ENCODE results near the gene IL17RD.
"Not testable (repeated sequence)": the region's sequence is repeated elsewhere in the genome, so short reads cannot be mapped to it uniquely, and the experiment has no call there.

Gene IL17RD

DNA sequence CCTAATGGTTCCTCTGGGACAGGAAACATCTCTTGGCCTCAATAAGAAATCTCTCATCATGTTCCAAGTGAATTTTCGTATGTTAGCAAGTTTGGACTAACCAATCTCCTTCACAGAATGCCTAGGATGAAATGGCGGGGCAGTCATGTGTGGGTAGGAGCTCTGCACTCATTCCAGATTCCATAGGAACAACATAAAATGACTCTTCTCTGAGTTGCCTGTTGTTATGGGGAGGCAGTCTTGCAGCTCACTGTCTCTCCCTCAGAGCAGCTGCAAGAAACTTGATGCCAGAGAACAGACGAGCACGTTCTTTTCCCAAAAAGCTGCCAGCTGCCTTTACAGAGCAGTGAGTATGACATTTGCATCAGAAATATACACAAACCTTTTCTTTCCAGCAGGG is 70.6 kb downstream of the IL17RD start:
- in situ Hi-C loops (cut with MboI; ENCODE audit: low sequenced_read_pairs): no loop called here

DNA sequence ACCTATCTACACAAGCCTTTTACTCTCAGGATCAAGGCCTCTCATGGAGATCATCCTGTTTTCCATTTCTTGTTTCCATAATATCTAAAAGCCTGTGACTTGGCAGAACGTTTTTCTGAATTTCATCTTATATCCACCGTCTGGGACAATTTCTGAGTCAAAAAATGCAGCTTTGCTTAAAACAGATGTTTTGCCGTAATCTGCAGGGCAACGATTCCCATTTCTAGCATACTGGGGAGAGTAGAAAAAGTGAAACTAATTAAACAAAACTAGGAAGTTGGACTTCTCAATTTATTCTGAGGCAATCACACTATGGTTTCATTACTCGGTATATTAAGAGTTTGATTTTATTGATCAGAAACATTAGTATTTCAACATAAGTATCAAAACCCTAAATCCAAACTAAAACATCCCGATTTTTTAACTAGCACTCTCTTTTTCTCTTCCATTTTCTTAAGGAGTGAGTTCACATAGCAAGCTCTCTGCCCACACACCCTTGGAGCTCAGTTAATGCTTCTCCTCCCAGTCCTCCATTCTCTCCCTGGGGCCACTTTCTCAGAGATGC is 71.1 kb downstream of the IL17RD start:
- in situ Hi-C loops (cut with MboI; ENCODE audit: low sequenced_read_pairs): no loop called here

DNA sequence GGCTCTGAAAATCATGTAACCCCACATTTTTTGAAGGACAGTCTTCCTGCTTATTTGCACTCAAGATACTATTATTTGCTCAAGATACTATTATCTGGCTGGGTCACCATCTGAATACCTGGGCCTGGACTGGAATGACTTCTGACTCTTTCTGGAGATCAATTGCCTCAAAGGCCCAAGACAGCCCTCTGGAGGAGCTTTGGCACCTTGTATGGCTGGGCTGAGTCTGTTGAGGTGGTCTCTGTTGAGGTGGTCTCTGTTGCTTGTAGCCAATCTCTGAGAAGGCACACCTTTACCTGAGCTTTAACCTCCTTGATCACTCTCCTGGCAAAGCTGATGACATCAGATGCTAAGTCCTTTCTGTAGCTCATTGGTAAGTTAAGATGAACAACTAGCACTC is 71.7 kb downstream of the IL17RD start:
- in situ Hi-C loops (cut with MboI; ENCODE audit: low sequenced_read_pairs): no loop called here

DNA sequence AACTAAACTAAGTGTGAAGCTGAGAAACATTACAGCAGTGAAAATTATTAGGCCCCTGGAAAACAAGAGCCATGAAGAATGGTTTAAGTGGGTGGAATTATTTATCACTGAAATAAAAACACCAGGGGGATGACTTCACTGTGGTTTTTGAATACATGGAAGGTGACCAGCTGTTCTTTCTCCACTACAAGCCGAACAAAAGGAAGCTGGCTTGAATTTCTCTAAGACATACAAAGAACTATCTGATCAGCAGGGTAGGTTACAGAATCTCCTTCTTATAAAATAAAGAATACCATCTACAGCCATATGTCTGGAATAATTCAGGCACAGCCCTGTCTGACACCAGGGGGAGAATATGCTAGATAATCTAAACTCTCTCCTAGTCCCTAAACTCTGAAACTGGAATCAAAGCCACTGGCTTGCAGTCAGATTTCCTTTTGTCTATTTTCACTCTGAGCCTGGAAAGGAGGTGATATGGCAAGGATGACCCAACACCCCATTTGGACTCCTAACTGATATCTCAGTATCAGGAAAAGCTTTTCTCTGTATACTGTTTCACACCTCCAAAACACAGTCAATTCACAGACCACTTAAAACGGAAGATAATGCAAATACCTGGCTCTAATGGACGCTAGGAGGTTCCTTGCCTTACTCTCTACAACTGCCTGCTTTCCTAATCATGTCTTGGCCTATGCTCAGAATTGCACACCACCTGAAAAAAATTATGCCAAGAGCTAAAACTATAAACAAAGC is 73.5 kb downstream of the IL17RD start:
- in situ Hi-C loops (cut with MboI; ENCODE audit: low sequenced_read_pairs): no loop called here

DNA sequence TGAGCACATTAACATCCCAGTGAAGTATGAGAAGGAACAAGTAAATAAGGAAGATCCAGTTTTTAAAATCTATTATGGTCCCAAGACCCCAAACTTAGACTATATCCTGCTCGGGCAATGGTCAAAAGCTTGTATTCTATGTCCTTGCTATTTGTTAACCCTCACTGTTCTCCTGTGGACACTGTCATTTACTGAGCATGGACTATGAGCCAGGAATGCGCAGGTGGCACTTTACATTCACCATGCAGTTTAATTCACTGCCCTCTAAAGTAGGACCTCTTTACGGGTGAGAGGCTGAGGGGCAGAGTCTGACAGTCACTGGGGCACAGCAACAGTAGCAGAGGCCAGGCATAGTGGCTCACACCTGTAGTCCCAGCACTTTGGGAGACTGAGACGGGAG is 76.1 kb downstream of the IL17RD start:
- in situ Hi-C loops (cut with MboI; ENCODE audit: low sequenced_read_pairs): no loop called here

DNA sequence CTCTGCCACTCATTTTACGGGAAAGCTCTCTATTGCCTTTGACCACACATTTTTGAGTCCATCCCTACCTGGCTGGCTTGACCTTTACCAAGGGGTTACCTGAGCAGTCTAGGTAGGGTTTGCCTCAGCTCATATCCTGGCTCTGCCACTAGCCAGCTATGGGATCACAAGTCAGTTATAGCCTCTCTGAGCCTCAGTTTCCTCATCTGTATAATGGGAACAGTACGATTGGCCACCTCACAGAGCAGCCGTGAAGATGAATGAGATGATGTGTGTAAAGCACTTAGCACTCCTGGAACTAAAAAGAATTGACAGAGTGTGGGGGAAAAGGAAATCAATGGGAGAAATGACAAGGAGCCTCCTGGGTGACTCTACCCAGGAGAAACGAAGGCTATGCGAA is 76.7 kb downstream of the IL17RD start:
- in situ Hi-C loops (cut with MboI; ENCODE audit: low sequenced_read_pairs): no loop called here

DNA sequence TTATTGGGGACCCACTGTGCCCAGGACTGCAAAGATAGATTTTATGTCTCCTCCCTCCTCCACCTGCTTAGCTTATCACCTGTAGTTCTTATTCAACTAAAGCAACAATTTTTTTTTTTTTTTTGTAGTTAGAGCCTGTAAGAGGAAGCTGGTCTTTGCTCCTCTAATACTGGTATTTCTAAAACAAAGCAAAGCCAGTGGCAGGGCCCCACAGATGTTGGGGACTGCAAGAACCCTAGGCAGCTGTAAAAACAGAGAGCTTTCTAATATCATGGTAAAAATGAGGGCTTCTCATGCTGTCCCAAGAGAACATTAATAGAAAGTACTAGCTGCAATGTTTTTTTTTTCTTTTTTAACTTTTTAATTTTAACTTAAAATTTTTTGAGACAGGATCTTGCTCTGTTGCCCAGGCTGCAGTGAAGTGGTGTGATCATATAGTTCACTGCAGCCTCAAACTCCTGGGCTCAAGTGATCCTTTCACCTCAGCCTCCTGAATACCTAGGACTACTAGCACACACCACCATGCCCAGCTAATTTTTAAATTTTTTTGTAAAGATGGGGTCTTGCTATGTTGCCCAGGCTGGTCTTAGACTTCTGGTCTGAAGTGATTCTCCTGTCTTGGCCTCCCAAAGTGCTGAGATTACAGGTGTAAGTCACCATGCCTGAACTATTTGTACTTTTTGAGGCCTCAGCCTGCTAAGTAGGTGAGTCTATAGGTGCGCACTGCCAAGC is 77.6 kb downstream of the IL17RD start:
- in situ Hi-C loops (cut with MboI; ENCODE audit: low sequenced_read_pairs): no loop called here

DNA sequence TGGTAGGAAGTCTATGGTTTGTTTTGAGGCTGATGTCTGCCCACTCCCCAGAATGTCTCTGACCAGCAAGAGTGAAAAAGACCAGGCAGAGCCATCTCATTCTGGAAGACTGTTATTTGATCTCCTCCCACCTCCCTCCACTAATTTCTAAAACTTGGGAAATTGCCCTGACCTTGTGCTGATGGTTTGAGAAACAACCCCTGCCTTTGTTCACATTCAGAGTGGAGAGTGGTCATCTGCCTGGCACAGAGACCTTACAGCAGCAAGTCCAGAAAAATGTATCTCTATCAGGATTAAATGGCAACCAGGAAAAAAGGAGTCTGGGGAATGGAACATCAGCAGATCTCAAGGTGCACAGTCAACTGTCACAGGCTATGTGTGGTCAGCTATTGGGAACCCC is 79.0 kb downstream of the IL17RD start:
- in situ Hi-C loops (cut with MboI; ENCODE audit: low sequenced_read_pairs): no loop called here

DNA sequence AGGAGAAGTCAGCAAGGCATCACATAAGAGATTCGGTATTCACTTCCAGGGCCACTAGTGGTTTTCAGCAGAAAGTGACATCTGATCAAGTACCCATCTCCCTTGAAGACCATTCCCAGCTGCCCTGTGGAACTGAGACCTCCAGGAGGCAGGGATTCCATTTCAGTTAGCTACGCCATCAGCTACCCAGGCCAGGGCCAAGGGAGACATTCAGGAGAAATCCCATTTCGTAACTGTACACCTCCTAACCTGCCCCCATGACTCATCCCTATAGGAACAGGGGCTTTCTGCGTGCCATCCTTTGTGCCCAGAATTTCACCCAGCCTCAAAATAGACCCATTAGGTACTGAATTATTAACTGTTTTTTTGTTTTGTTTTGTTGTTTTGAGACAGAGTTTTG is 79.9 kb downstream of the IL17RD start:
- in situ Hi-C loops (cut with MboI; ENCODE audit: low sequenced_read_pairs): no loop called here

DNA sequence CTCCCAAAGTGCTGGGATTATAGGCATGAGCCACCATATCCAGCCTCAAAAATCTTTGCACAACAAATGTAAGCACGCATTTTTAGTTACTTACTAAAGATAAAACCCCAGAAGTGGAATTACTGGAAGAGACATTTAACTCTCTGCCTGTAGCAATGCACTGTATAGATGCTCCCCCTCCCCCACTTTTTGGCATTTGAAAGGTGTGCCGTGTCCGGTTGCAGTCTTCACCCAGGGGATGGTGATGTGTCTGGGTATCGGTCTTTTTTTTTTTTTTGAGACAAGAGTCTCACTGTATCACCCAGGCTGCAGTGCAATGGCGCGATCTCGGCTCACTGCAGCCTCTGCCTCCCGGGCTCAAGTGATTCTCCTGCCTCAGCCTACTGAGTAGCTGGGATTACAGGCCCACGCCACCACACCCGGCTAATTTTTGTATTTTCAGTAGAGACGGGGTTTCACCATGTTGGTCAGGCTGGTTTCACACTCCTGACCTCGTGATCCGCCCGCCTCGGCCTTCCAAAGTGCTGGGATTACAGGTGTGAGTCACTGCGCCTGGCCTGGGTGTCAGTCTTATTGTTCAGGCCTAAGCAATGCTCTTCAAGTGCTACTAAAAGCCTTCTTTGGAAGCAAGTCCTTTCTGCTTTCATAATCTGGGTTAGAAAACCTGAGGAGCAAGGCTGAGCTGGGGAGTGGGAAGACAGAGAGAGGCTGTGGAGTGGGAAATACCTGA is 81.7 kb downstream of the IL17RD start:
- in situ Hi-C loops (cut with MboI; ENCODE audit: low sequenced_read_pairs): not testable (repeated sequence)

DNA sequence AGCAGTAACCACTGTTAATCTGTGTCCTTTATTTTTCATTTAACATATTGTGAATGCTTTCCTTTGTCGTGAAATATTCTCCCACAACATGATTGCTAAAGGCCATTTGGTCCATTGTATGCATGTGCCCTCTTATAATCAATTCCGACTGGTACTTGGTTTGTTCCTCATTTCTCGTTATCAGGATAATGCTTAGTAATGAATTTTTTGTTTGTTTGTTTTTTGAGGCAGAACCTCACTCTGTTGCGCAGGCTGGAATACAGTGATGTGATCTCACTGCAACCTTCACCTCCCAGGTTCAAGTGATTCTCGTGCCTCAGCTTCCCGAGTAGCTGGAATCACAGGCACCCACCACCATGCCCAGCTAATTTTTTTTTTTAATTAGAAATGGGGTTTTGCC is 82.7 kb downstream of the IL17RD start:
- in situ Hi-C loops (cut with MboI; ENCODE audit: low sequenced_read_pairs): no loop called here

DNA sequence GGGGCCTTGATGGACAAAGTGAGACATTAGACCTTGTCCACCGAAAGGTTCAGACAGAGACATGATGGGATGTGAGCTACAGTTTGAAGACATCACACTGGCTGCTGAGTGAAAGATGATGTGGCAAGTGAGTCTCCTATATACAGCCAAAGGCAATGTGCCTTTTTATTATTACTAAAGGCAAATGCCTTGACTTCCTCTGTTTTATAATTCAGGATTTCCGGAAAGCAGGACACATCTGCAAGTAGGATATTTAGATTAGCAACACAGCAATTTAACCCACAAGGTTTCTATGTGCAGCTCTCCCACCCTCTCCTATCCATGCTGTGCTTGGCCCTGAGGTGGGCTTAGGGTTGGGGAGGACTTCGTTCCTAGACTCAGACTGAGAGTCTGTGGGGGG is 84.0 kb downstream of the IL17RD start:
- in situ Hi-C loops (cut with MboI; ENCODE audit: low sequenced_read_pairs): no loop called here

DNA sequence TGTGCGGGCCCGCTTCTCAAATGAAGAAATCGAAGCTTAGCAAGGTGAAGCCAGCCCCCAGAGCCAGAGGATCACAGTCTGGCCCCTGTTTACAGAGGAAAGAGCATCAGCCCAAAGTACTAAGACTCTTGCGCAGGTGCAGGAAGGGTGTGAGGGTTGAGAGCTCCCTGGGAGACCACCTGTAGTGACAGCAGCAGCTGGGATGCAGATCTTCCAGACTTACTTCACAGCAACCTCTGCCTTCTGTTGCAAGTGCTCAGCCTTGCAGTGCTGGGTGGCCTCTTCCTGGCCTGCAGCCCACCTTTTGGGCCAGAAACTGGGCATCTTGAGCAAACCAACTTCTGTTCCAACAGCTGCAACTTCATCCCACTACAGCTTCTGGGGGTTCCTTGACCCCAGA is 85.0 kb downstream of the IL17RD start:
- in situ Hi-C loops (cut with MboI; ENCODE audit: low sequenced_read_pairs): no loop called here

DNA sequence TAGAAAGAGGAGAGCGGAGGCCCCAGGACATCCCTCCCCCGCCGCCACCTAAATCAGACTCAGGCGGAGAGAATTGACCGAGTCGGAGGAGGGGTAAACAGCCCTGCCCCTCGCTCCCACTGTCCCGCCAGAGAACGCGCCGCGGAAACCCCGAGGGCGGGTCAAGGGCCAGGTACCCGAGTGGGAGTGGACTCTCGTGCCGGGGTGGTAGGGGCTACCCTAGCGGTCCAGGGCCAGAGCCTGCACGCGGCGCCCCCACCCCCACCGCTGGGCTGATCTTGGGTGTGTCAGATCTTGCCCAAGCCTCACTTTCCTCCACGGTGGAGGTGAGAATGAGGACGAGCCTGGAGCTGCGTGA is 85.7 kb downstream of the IL17RD start:
- in situ Hi-C loops (cut with MboI; ENCODE audit: low sequenced_read_pairs): no loop called here

DNA sequence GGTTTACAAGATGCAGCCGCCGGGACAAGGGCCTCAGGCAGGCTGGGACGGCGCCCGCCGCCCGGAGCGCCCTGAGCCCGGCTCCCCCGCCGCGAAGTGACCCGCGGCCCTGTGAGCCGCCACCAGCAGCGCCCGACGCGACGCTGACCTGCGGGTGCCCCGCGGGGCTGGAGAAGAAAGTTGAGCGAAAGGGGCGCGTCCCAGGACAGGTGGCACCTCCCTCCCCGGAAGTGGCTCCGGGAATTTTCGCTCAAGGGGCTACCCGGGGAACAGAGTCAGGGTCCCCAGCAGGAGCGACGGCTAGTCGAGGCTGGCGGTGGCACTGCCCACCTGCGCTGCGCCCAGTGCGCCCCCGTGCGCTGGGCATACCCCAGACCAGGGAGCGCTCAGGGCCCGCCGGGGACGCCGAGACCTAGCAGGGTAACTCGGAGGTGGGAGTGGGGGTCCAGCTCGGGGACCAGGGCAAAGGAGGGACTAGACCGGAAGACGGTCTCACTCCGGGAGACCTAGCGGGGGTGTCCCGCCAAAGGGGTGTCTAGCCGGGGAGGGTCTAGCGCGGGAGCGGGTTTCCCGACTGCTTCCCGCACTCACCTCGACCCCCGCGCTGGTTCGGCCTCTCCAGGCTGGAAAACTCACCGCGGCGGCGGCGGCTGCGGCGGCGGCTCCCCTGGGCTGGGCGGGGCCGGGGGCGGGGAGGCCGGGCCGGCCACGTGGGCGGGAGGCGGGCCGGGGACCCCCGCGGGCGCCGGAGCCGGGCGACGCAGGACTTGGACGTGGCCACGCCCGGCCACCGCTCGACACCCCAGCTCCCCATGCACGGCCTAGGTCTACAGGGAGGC is 86.3 kb downstream of the IL17RD start:
- in situ Hi-C loops (cut with MboI; ENCODE audit: low sequenced_read_pairs): no loop called here

DNA sequence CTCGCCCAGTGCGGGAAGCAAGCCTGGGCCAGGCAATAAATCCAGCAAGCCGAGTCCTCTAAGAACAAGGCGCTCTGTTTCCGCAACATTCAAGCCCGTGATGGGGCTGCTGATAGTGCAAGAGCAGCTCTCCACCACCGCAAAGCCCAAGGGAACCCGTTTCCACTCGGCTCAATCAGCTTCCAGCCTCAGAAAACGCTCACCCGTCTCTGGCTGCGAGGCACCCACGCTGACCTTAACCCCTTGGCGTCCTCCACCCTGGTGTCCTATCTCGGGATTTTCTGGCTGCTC is 86.9 kb downstream of the IL17RD start:
- in situ Hi-C loops (cut with MboI; ENCODE audit: low sequenced_read_pairs): no loop called here

DNA sequence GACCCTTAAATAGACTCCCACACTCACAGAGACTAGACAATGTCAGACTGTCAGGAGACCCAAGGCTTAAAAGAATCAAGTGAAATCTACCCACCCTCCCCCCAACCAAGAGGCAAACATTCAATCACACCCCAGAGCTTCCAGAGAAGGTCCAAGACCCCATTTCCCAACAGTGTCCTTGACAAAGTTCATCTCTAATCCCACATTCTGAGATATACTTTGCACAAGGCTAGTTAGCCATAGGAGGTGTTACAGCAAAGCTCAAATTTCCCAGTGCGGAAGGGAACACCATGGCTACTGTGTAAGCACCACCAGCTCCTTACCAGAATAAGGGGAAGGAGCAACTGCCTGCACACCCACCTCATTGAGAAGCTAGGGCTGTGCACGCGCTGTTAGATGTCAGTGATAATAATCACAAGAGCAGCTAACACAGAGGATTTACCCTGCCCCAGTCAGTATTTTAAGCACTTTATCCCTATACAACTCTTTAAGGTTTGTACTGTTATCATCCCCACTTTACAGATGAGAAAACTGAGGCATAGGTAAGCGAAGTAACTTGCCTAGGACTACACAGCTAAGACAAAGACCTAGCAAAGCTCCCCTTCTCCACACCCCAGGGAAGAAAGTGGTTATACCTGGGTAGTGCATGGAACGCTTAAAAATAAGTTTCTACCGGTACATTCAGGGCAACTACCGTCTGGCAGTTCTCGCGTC is 87.4 kb downstream of the IL17RD start:
- in situ Hi-C loops (cut with MboI; ENCODE audit: low sequenced_read_pairs): no loop called here

DNA sequence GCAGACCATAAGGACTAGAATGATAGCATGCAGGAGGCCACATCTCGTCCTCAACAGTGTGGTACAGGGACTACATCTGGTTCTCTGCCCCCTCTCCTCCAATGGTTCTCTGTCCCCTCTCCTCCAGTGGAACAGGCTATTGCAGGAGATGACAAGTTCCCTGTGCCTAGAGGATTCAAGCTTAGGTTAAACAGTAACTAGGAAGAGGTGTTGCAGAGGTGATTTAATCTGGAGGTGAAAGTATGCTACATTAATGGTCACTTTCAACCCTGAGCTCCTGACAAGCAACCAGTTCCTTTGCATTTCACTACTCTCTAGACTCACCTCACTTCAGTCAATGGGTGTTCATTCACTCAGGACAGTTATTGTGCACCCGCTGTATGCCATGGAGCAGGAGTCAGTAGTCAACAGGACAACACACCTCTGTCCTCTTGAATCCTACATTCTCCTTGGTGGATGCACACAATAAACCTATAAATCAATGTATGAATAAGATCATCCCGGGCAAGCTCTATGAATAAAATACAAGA is 88.7 kb downstream of the IL17RD start:
- in situ Hi-C loops (cut with MboI; ENCODE audit: low sequenced_read_pairs): no loop called here

DNA sequence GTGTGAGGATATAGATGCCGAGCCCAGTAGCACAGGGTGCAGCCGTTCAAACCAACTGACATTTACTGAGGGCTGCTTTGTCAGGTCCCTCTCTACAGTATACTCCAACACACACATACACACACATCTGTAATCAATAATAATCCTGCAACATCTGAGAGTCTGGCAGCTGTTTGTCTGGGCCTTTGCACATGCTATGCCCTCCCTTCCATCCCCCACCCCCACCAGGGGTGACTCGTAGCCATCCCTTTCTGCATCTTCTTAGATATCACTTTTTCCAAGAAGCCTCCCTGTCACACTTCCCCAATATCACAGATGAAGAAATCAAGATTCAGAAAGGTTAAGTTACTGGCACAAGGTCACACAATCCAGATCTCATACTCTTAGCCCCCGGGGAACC is 91.0 kb downstream of the IL17RD start:
- in situ Hi-C loops (cut with MboI; ENCODE audit: low sequenced_read_pairs): no loop called here

DNA sequence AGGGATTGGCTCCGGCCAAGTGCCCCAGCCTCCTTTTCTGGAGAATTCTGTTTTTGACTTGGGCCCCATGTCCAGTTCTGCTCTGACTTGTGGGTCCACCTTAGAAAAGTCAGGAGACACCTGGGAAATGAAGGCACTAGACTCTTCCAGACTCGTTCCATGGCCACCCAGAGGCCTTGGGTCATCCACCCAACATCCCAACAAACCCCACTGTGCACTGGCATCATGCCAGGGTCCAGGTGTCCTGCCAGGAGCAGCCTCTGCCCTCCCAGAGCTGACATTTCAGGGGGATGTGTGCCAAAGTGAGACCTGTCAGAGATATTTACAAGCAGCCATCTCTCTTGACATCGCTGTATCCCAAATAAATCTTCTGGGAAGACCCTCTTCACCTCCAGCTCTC is 91.5 kb downstream of the IL17RD start:
- in situ Hi-C loops (cut with MboI; ENCODE audit: low sequenced_read_pairs): no loop called here

All from HL-60/S4 treated with phorbol 12-myristate 13-acetate at 8.2 ng/mL for 4 days and 3 days (cell line).